H9 (cell line): ENCODE results near the gene F3. TPM values are rescaled to one million over a fixed set of nuclear protein-coding genes. Genes with fewer than 3 reads are reported as not detected.

Experiments
- DNase-seq: peaks from one replicate; pipeline ENCODE4 v3.0.0-alpha.2; 2017
- H2AFZ ChIP-seq: one replicate; pipeline ENCODE4 v1.6.1; 2013; ENCODE audit warnings: mild to moderate bottlenecking, low read length, control low read depth, moderate library complexity
- H2AK5ac ChIP-seq: 2 replicates; pipeline ENCODE4 v1.6.1; 2013; ENCODE audit warnings: low read length, control low read depth, mixed read lengths; ENCODE audit not compliant: insufficient read length
- H2BK120ac ChIP-seq: one replicate; pipeline ENCODE4 v1.6.1; 2013; ENCODE audit warnings: low read depth, mild to moderate bottlenecking, low read length, control low read depth, inconsistent platforms; ENCODE audit not compliant: poor library complexity, severe bottlenecking
- H2BK12ac ChIP-seq: 2 replicates; pipeline ENCODE4 v1.6.1; 2013; ENCODE audit warnings: low read length, control low read depth, mixed read lengths, low read depth; ENCODE audit not compliant: insufficient read length
- H2BK15ac ChIP-seq: 2 replicates; pipeline ENCODE4 v1.6.1; 2013; ENCODE audit warnings: low read depth, low read length, control low read depth
- H2BK20ac ChIP-seq: one replicate; pipeline ENCODE4 v1.6.1; 2013; ENCODE audit warnings: low read depth, mild to moderate bottlenecking, low read length, control low read depth, inconsistent platforms; ENCODE audit not compliant: poor library complexity, severe bottlenecking
- H2BK5ac ChIP-seq: 2 replicates; pipeline ENCODE4 v1.6.1; 2013; ENCODE audit warnings: low read length, control low read depth, mixed read lengths; ENCODE audit not compliant: insufficient read length
- H3K14ac ChIP-seq: 2 replicates; pipeline ENCODE4 v1.6.1; 2013; ENCODE audit warnings: low read length, control low read depth; ENCODE audit not compliant: insufficient read depth
- H3K18ac ChIP-seq: 2 replicates; pipeline ENCODE4 v1.6.1; 2013; ENCODE audit warnings: low read depth, mild to moderate bottlenecking, mixed read lengths, low read length, control low read depth; ENCODE audit not compliant: insufficient read length
- H3K23ac ChIP-seq: 2 replicates; pipeline ENCODE4 v1.6.1; 2013; ENCODE audit warnings: low read length, control low read depth, mixed read lengths, low read depth; ENCODE audit not compliant: insufficient read length
- H3K23me2 ChIP-seq: 2 replicates; pipeline ENCODE4 v1.6.1; 2013; ENCODE audit warnings: low read depth, mild to moderate bottlenecking, mixed read lengths, low read length, control low read depth; ENCODE audit not compliant: insufficient read length, poor library complexity, severe bottlenecking
- H3K27ac ChIP-seq: 2 replicates; pipeline ENCODE4 v1.5.1; 2013; ENCODE audit warnings: low read length, control low read depth, mixed read lengths, low read depth; ENCODE audit not compliant: insufficient read length
- H3K27me3 ChIP-seq: 2 replicates; pipeline ENCODE4 v1.6.1; 2013; ENCODE audit warnings: low read length, control low read depth, inconsistent platforms; ENCODE audit not compliant: insufficient read depth
- H3K4ac ChIP-seq: 2 replicates; pipeline ENCODE4 v1.6.1; 2013; ENCODE audit warnings: low read depth, mild to moderate bottlenecking, control low read depth, inconsistent platforms, low read length, moderate library complexity
- H3K4me1 ChIP-seq: 2 replicates; pipeline ENCODE4 v1.6.1; 2013; ENCODE audit warnings: low read length, control low read depth, inconsistent platforms; ENCODE audit not compliant: insufficient read depth
- H3K4me2 ChIP-seq: 2 replicates; pipeline ENCODE4 v1.6.1; 2013; ENCODE audit warnings: low read length, control low read depth, mixed read lengths; ENCODE audit not compliant: insufficient read length, insufficient read depth
- H3K56ac ChIP-seq: 2 replicates; pipeline ENCODE4 v1.6.1; 2013; ENCODE audit warnings: low read depth, mild to moderate bottlenecking, mixed read lengths, low read length, control low read depth; ENCODE audit not compliant: insufficient read length
- H3K79me1 ChIP-seq: 2 replicates; pipeline ENCODE4 v1.6.1; 2013; ENCODE audit warnings: low read depth, mild to moderate bottlenecking, moderate library complexity, low read length, control low read depth, inconsistent platforms; ENCODE audit not compliant: insufficient read depth, poor library complexity, severe bottlenecking
- H3K79me2 ChIP-seq: 2 replicates; pipeline ENCODE4 v1.6.1; 2013; ENCODE audit warnings: low read length, control low read depth, inconsistent platforms; ENCODE audit not compliant: insufficient read depth
- H3K9ac ChIP-seq: 2 replicates; pipeline ENCODE4 v1.6.1; 2013; ENCODE audit warnings: low read length, control low read depth, mixed read lengths; ENCODE audit not compliant: insufficient read length; ENCODE audit errors: extremely low read depth
- H3K9me3 ChIP-seq: one replicate; pipeline ENCODE4 v1.6.1; 2013; ENCODE audit warnings: low read depth, low read length, inconsistent platforms; ENCODE audit not compliant: control insufficient read depth
- H3T11ph ChIP-seq: one replicate; pipeline ENCODE4 v1.6.1; 2013; ENCODE audit warnings: mild to moderate bottlenecking, low read length, control low read depth, inconsistent platforms
- H4K20me1 ChIP-seq: one replicate; pipeline ENCODE4 v1.6.1; 2013; ENCODE audit not compliant: control insufficient read depth, insufficient read length, insufficient read depth
- H4K5ac ChIP-seq: 2 replicates; pipeline ENCODE4 v1.6.1; 2013; ENCODE audit warnings: low read depth, mild to moderate bottlenecking, mixed read lengths, low read length, control low read depth; ENCODE audit not compliant: insufficient read length
- H4K8ac ChIP-seq: replicated peaks from 2 replicates; pipeline ENCODE4 v1.6.1; 2013; ENCODE audit warnings: low read length, control low read depth, mixed read lengths, low read depth; ENCODE audit not compliant: insufficient read length
- H4K91ac ChIP-seq: 2 replicates; pipeline ENCODE4 v1.6.1; 2013; ENCODE audit warnings: low read depth, mild to moderate bottlenecking, moderate library complexity, mixed read lengths, low read length, control low read depth; ENCODE audit not compliant: insufficient read length
- H3K27ac Mint-ChIP-seq, 3 experiments: 2 replicates in 2 of 3; 3 replicates in 1 of 3; pipeline ENCODE4 v1.8.0; 2020 to 2021; ENCODE audit warnings: mixed read lengths in 3 of 3, mild to moderate bottlenecking in 1 of 3, moderate library complexity in 1 of 3
- H3K27me3 Mint-ChIP-seq: 2 replicates; pipeline ENCODE4 v1.8.0; 2021; ENCODE audit warnings: low read depth, mild to moderate bottlenecking, moderate library complexity, mixed read lengths
- H3K36me3 Mint-ChIP-seq, 3 experiments: 2 replicates in 2 of 3; 3 replicates in 1 of 3; pipeline ENCODE4 v1.8.0; 2020 to 2021; ENCODE audit warnings: low read depth in 3 of 3, mixed read lengths in 3 of 3; ENCODE audit not compliant: insufficient read depth in 1 of 3
- H3K4me1 Mint-ChIP-seq, 2 experiments: 2 replicates each; pipeline ENCODE4 v1.8.0; 2020; ENCODE audit warnings: mixed read lengths in 2 of 2
- H3K4me3 Mint-ChIP-seq, 2 experiments: 2 replicates in 1 of 2; 3 replicates in 1 of 2; pipeline ENCODE4 v1.8.0; 2020 to 2021; ENCODE audit warnings: mild to moderate bottlenecking in 2 of 2, mixed read lengths in 2 of 2, moderate library complexity in 1 of 2
- H3K9me3 Mint-ChIP-seq, 2 experiments: 2 replicates in 1 of 2; 3 replicates in 1 of 2; pipeline ENCODE4 v1.8.0; 2020; ENCODE audit warnings: mild to moderate bottlenecking in 2 of 2, mixed read lengths in 2 of 2, moderate library complexity in 1 of 2
- WGBS: extraction: QIAGEN DNeasy Blood & Tissue Kit; methylation state at CpG from one replicate; pipeline ENCODE4 v1.1.7; 2013; ENCODE audit warnings: missing lambda C conversion rate, low lambda C conversion rate, mixed read lengths; ENCODE audit not compliant: insufficient read length; ENCODE audit errors: extremely low coverage; 5-methylcytosine and 5-hydroxymethylcytosine counted together
- total RNA-seq: library from RNA; stranded (reverse); gene quantifications from 2 replicates; pipeline ENCODE4 v1.2.1, GENCODE V29; 2021
- TF ChIP-seq, protein P1 (sequence below): fragments of 200-600 bp; sonication (generic); conservative IDR thresholded peaks from 3 replicates; pipeline ENCODE4 v1.8.0; 2021; ENCODE audit warnings: antibody characterized with exemption, mild to moderate bottlenecking

Gene F3
- total RNA-seq, 1 experiment from 2014 or later, result 21.7 TPM

DNA sequence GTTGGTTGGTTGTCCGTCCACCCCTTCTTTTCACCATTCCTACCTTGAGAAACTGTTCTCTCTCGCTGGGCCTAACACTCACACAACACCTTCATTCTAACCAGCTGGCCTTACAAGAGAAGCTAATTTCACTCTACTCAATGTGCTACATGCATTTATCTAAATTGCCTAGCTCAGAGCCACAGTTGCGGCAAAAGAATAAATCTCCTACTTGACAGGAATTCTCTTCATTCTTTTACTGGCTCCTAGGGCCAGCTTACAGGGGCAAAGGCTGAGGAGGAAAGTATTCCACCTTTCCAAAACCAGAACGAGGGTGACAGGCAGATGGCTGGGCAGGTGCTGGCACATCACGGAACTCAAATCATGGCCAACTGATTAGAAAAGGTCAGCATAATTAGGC, 6.5 kb downstream of the F3 start:
- Histone ChIP-seq H3K27me3 (no peaks in the 10 kb centered on the region), H2BK20ac (no peak overlapping the region), H3K4me1 (no peaks in the 10 kb centered on the region), H2BK120ac (no peak overlapping the region), H3K9me3 (no peaks in the 10 kb centered on the region), H4K91ac (no peak overlapping the region), H4K20me1 (no peaks in the 10 kb centered on the region), H3K23me2 (no peaks in the 10 kb centered on the region), H3T11ph (no peak overlapping the region), H3K9ac (no peak overlapping the region), H3K18ac (no peak overlapping the region), H2BK5ac (no peak overlapping the region), H4K5ac (no peak overlapping the region), H2AFZ (no peak overlapping the region), H3K79me2 (no peaks in the 10 kb centered on the region), H3K14ac (no peak overlapping the region), H3K23ac (no peak overlapping the region), H2AK5ac (no peak overlapping the region), H3K56ac (no peak overlapping the region), H2BK15ac (no peak overlapping the region), H3K4ac (no peak overlapping the region), H3K79me1 (no peaks in the 10 kb centered on the region), H3K4me2 (no peak overlapping the region), H4K8ac (no peak overlapping the region), H2BK12ac (no peak overlapping the region), H3K27ac (no peak overlapping the region)
- peaks cover 15 to 23% of the 10 kb centered on the region in 2 experiments for H3K4me1 Mint-ChIP-seq
- no peaks in the 10 kb centered on the region for H3K27me3 Mint-ChIP-seq
- no peak overlapping the region for H3K4me3 Mint-ChIP-seq
- H3K27ac Mint-ChIP-seq, result peak overlapping the region in 1 of 3 experiments; percentile 9; a peak in 1 of 7 replicates
- no peaks in the 10 kb centered on the region for H3K9me3 Mint-ChIP-seq
- no CpG with 5 or more reads among the region's 5 CpGs for WGBS
- H3K36me3 Mint-ChIP-seq, result peaks cover 14 to 89% (median 48%) of the 10 kb centered on the region in 3 experiments; a peak in 5 of 7 replicates
- TF ChIP-seq, protein P1, sequence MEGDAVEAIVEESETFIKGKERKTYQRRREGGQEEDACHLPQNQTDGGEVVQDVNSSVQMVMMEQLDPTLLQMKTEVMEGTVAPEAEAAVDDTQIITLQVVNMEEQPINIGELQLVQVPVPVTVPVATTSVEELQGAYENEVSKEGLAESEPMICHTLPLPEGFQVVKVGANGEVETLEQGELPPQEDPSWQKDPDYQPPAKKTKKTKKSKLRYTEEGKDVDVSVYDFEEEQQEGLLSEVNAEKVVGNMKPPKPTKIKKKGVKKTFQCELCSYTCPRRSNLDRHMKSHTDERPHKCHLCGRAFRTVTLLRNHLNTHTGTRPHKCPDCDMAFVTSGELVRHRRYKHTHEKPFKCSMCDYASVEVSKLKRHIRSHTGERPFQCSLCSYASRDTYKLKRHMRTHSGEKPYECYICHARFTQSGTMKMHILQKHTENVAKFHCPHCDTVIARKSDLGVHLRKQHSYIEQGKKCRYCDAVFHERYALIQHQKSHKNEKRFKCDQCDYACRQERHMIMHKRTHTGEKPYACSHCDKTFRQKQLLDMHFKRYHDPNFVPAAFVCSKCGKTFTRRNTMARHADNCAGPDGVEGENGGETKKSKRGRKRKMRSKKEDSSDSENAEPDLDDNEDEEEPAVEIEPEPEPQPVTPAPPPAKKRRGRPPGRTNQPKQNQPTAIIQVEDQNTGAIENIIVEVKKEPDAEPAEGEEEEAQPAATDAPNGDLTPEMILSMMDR, result no peak
- DNase-seq, result no peak
